DMS 273 (cell line): Measurements from ENCODE around the gene PRM2.
"Not testable (repeated sequence)": the region's sequence is repeated elsewhere in the genome, so short reads cannot be mapped to it uniquely, and the experiment has no call there.

Source experiments
- DNase-seq: peaks from one replicate; lab custom pipeline; 2025; ENCODE audit not compliant: unreplicated experiment; lab: John Stamatoyannopoulos, UW

The PRM2 gene

DNA sequence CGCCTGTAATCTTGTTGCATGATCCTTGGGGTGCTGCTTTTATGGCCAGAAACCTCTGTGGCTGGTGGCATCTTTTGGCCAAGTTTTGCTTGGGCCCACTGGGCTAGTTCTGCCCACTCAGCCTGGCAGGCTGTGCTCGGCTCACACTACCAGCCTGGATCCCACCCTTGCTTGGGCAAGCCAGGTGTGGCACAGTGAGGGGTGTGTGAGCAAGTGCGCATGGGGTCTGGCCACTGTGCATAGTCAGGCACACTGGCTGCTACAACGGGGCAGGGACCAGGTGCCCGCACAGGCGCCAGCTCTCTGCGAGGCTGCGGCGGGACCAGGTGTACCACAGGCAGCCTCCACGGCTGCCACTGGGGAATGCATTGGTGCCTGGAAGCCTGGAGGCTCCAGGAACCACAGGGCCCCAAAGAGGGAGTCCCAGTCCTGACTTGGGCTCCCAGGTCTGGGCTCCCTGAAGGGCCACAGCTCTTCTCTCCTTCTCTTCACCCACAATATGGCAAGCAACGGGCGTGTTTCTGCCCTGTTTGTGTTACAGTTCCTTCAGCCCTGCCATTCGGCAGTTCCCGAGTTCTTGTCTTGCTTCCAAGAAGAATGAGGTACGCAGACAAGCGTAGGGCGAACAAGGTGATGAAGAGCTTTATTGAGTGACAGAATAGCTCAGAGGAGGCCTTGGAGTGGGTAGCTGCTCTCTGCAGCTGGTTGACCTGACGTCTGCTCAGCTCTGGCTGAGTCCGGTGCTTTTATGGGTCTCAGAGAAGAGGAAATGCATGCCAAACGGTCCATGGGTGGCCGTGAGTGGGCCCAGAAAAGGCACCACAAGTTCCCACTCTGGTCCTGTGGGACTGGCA lies 31.6 kb upstream of the PRM2 start:
- DNase-seq = no peak

DNA sequence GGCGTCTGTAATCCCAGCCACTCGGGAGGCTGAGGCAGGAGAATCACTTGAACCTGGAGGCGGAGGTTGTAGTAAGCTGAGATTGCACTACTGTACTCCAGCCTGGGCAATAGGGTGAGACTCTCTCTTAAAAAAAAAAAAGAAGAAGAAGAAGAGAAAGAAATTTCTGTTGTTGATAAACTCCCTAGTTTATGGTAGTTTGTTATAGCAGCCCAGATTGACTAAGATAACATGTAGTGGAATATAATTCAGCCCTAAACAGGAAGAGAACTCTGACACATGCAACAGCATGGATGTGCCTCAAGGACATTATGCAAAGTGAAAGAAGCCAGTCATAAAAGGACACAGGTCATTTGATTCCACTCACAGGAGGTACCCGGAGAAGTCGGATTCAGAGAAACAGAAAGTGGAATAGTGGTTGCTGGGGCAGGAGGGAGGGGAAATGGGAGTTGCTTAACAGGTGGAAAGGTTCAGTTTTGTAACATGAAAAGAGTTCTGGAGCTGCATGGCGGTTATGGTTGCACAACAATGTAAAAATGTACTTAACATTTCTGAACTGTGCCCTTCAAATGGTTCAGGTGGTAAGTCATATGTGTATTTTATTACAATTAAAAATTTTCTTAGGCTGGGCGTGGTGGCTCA lies 30.8 kb upstream of the PRM2 start:
- no peak for DNase-seq

DNA sequence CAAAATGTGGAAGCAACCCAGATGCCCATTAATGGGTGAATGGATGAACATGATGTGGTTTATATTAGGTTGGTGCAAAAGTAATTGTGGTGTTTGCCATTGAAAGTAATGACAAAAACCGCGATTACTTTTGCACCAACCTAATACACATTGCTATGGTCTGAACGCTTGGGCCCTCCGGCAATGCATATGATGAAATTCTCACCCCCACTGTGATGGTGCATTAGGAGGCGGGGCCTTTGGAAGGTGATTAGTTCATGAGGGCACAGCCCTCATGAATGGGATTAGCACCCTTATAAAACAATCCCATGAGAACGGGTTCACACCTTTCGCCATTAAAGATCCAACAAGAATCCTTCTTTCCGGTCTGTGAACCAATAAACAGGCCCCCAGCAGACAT lies 30.1 kb upstream of the PRM2 start:
- no peak for DNase-seq

DNA sequence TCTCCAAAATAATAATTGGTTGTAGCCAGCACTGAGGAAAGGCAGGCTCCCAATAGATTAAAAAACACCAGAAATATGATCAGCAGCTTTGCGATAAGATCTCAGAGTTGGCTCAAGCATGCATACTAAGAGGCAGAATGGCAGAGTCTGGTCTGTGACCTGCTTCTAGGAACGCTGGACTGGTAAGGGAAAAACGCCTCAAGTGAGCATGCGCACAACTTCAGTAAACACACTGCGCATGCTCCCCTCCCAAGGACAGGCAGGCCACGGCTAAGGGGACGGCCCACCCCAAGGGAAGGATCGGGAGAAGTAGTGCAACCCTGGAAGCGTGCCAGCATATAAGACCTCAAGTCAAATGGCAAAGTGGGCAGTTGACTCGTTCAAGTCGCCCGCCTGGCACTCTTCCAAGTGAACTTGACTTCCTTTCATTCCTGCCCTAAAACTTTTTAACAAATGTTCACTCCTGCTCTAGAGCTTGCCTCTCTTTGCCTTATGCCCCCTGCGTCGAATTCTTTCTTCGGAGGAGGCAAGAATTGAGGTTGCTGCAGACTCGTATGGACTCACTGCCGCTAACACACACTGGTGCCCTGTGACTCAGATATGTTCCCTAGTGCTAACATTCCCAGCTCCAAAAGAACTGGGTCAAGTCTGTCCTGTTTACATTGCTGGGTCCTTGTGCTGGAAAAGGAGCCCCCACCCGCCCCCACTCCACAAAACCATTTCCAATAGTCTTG lies 27.3 kb upstream of the PRM2 start:
- DNase-seq = peak; percentile 84

DNA sequence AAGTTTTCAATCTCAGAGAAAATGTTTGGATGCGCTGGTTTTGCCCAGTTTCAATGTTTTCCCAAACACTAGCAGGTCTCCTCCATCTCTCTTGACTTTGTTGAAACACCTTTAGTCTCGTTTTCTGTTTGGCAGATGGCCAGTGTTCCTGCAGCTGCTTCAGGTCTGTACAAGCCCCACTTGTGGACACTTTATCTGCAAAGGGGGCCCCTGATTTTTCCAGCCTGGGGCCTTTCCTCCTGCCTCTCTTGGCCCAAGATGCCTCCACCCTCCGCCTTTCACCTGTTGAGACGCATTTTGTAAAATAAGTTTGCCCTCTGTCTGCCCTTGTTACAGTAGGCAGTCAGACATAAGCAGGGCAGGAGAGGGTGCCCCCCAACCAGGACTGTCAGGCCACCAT lies 26.7 kb upstream of the PRM2 start:
- peak; percentile 63 for DNase-seq

DNA sequence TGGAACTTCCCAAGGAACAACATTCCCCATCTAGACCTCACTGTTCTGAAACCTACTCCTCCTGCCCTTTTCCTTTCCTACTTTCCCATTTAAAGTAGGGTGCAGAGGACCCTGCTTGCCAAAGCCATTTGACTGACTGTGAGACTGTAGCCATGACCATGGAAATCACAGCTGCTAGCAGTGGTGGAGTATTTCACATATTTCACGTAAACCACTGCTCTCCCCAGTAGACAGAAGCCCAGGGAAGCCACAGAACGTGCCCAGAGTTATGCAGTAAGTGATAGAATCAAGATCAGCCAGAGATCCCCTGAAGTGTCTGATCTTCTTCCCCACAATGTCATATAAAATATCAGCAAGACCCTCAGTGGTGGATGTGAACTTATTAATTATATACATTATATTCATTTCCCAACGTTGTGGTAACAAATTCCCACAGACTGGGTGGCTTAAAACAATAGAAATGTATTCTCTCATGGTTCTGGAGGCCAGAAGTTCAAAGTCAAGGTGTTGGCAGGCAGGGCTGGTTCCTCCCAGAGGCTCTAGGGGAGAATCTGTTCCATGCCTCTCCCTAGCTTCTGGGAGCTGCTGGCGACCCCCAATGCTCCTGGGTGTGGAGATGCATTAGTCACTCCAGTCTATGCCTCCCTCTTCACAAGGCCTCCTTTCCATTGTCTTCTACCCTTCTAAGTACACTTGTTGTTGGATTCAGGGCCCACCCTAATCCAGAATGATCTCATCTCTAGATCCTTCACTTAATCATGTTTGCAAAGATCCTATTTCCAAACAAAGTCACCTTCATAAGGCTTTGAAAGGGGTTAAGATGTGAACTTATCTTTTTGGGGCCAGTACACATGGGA lies 25.6 kb upstream of the PRM2 start:
- no peak for DNase-seq

DNA sequence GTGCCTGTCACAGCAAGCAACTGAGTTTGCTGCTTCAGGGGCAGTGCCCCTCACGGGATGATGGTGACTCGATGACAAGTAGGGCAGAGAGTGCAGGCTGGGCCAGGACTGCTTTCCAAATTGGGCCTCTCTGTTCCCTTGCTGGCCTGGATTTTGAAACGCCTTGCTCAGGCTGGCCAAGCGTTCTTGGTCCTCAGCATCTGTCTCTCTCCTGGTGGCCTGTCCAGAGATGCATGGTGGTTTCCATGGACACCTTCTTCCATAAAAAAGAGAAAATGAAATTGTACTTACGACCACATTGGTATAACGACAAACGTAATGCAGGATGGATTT lies 24.2 kb upstream of the PRM2 start:
- DNase-seq = no peak

DNA sequence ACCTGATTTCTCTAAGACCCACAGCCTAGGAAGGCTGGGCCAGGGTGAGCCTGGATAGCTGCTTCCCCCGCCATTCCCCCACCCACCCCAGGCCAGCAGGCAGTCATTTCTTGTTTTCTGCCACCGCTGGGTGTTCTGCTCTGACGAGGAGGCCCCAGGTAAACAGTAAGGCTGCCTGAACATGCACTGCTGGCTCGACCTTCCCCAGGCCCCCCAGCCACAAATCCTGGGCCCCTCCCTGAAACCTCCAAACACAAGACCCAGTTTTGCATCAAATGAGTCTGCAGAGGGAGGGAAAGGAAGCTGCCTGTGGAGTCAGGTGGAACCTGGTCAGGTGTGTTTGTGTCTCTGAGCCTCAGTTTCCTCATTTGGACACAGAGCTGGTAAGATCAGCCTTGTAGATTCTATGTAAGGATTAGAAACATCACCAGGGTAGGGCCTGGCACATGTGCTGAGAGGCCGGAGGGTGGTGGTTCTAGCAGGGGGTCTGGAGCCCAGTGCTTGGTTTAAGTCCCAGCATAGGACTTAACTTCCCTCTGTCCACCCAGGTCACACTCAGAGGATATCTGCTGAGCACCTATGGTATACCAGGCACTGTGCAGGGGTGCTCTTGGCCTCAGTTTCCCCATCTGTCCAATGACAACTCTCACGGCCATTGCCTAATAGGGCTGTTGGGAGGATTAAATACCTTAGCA lies 23.7 kb upstream of the PRM2 start:
- no peak for DNase-seq

DNA sequence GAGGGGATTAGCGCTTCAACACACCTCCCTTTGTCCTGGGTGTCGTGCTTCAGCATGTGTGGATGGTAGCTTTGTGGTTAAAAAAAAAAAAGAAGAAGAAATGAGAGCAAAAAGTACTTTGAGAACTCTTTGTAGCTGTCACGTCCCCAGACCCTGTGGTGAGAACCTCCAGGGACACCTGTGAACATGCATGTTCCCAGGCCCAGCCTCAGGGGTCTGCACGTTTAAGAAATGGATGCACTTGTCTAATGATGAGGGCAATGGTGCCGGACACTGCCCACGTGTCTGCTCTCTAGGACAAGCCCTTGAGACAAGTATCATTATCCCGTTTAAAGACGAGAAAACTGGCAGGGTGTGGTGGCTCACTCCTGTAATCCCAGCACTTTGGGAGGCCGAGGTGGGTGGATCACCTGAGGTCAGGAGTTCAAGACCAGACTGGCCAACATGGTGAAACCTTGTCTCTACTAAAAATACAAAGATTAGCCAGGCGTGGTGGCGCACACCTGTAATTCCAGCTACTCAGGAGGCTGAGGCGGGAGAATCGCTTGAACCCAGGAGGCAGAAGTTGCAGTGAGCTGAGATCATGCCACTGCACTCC lies 22.8 kb upstream of the PRM2 start:
- not testable (repeated sequence) for DNase-seq

DNA sequence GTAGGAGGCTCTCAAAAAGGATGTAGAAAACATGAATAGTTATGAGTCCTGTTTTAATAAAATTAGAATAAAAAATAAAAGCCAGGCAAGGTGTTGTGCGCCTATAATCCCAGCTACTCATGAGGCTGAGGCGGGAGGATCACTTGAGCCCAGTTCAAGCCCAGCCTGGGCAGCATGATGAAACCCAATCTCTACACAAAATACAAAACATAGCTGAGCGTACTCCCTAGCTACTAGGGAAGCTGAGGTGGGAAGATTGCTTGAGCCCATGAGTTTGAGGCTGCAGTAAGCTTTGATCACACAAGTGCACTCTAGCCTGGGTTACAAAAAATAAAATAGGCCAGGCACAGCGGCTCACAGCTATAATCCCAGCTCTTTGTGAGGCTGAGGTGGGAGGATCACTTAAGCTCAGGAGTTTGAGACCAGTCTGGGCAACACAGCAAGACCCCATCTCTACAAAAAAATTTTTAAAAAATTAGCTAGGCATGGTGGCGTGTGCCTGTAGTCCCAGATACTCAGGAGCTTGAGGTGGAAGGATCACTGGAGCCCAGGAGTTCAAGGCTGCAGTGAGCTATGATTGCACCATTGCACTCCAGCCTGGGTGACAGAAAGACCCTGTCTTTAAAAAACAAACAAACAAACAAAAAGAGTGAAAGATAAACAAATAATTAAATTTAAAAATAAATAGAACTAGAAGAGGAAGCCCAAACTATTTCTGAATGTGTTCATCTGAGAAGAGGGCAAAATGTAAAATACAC lies 22.0 kb upstream of the PRM2 start:
- peak; percentile 43 for DNase-seq

DNA sequence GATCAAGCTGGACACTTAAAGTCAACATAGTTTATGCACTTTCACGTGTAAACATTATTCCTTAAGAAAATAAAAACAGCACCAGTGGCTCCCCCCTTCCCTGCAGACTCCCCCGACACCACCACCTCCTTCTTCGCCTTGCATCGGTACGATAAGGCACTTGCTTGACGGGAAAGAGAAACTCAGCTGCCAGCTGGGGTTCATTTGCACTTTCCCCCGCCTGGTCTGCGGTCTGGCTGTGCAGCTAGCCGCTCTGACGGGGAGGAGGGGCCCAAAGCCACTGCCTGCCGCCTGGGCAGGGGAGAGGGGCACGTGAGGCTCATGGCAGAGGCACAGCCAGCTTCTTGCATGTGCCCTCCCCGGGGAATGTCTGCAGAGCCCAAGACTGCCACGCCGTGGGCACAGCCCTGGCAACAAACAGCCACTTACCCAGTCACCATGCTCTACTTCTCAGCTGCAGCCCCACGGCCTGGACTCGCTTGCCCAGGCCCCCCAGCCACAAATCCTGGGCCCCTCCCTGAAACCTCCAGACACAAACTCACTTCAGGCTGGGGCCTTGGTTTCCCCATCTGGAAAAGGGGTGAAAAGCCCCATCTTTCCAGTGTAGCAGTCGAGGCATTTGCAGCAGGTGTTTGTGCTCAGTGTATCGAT lies 21.3 kb upstream of the PRM2 start:
- peak; percentile 89 for DNase-seq

DNA sequence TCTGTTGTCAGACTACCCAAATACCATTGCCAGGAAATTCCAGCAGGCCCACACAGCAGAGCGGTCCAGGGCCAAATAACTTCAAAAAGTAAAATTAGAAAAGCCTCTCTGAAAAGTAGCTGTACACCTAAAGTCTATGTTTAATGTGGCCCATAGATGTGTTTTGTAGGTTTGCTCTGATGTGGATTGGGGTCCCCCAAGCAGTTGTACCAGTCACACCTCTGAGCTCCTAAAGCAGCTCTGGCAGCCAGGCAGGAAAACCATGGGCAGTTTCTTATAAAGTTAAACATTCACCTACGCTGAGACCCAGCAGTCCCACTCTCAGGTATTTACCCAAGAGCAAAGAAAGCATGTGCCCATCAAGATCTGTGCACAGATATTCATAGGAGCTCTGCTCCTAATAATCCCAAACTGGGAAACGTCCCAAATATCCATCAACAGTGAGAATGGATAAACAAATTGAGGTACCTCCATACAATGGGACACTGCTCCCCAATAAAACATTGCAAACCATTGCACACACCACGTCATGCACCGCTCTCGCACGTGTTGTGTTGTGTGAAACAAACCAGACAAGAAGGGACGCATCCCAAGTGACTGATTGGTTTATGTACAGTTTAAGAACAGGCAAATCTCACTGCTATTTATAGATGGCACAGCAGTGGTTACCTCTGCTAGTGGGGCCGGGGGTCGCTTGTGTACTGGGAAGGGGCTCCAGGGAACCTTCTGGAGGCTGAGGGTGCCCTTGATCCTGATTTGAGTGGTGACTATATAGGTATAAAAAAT lies 20.6 kb upstream of the PRM2 start:
- DNase-seq = no peak

DNA sequence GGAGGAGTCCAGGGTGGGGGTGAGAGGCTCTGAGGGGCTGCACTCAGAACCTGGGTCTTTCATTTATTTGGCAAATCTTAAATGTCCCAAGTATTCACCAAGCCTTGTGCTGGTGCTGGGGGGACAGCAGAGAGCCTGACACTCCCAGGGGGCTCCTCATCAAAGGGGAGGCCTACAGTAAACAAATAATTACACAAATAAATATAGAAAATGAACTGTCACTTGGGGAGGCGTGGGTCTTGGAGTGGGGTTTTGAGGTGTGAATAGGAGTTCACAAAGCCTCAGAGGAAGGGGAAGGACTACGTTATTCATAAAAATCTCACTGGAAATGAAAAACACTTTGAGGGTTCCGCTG lies 20.0 kb upstream of the PRM2 start:
- no peak for DNase-seq

DNA sequence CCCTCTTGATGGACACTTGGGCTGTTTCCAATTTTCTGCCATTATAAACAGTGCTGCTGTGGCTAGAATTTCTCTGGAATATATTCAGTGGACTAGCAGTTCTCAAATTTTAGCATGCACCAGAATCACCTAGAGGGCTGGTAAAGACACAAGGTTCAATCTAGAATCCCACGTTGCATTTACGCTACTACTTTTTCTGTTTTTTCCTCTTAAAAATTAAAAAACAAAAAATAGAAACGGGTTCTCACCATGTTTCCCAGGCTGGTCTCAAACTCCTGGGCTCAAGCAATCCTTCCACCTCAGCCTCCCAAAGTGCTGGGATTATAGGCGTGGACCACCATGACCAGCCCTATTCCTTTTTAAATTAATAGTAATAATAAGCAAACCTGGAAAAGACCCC lies 19.4 kb upstream of the PRM2 start:
- no peak for DNase-seq

DNA sequence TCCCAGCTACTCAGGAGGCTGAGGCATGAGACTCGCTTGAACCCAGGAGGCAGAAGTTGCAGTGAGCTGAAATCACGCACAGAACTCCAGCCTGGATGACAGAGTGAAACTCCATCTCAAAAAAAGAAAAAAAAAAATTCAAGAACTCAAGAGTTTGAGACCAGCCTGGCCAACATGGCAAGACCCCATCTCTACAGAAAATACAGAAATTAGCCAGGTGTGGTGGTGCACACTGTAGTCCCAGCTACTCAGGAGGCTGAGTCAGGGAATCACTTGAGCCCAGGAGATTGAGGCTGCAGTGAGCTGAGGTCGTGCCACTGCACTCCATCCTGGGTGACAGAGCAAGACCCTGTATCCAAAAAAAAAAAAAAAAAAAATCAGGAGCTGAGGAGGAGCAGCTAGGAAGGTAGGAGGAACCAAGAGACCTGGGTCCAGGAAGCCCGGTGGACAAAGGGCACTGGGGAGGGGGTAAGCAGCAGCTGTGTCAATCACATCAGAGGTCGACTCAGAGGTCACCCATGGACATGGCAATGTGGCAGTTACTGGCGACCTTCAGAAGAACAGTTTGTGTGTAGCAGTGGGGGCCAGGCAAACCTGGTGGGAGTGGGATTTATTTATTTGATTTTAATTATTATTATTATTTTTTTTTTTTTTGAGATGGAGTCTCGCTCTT lies 15.9 kb upstream of the PRM2 start:
- DNase-seq = no peak

DNA sequence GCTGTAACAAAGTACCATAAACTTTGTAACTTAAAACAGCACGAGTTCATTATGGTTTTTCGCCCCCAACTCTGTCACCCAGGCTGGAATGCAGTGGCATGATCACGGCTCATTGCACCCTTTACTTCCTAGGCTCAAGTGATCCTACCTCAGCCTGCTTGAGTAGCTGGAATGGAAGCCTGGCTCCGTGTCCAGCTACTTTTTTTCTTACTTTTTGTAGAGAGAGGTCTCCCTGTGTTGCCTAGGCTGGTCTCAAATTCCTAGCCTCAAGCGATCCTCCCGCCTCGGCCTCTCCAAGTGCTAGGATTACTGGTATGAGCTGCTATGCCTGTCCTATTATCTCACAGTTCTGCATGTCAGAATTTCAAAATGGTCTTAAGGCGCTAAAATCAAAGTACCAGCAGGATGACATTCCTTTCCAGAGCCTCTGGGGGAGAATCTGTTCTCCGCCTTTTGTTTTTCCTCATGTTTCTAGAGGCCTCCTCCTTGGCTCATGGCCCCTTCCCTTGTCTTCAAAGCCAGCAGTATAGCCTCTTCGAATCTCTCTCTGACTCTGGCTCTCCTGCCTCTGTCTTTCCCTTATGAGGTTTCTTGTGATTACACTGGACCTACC lies 14.9 kb upstream of the PRM2 start:
- DNase-seq = no peak
